GM21447 (cell line): ENCODE results near the gene SLC8B1.

ENCODE experiments used
- ATAC-seq: cut with Tn5 transposase; IDR thresholded peaks from one replicate; pipeline ENCODE4 v1.9.1; 2021; ENCODE audit not compliant: unreplicated experiment

Gene SLC8B1

DNA sequence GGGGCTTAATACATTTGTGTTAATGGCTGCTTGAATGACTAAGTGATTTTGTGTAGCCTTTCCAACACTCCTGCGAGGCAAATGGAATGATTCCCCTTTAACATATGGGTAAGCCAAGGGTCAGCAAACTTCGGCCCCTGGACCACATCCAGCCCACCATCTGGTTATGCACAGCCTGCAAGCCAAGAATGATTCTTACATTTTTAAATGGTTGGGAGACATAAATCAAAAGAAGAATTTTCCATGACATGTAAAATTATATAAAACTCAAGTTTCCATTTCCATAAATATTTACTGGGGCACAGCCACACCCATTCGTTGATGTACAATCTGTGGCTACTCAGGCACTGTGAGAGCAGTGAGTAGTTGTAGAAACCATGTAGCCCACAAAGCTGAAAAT lies 9.0 kb downstream of the SLC8B1 start:
- no peak for ATAC-seq

DNA sequence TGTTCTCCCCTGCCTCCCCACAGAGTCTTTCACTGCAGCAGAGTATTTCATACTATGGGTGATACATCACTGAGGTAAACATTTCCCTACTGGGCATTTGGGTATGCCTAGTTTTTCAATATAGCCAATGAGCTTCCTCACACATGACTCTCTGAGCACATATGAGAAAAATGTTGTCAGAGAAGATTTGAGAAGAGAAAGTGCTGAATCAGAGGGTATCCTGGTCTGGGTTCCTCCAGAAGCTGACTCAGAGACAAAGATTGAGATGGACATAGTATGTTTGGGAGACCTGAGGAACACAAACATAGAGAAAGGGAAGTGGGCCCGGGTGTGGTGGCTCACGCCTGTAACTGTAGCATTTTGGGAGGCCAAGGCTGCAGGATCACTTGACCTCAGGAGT lies 12.6 kb downstream of the SLC8B1 start:
- ATAC-seq = no peak

DNA sequence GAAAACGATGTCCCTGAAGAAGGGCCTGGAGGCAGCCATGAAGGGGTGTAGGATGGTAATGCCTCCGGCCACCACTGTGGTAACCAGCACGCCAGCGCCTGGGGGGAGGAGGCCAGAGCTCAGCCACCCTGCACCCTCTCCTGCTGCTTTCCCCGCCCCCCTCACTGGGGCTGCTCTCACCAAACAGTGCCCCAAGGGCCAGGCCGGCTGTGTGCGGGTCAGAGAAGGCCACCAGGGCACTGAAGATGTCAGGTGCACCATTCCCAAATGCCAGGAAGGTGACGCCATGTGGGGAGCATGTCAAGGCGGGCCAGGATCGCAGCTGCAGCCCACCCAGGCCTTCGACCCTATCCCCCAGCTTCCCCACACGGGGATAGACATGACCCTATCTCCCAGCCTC lies 14.5 kb downstream of the SLC8B1 start:
- ATAC-seq = no peak

DNA sequence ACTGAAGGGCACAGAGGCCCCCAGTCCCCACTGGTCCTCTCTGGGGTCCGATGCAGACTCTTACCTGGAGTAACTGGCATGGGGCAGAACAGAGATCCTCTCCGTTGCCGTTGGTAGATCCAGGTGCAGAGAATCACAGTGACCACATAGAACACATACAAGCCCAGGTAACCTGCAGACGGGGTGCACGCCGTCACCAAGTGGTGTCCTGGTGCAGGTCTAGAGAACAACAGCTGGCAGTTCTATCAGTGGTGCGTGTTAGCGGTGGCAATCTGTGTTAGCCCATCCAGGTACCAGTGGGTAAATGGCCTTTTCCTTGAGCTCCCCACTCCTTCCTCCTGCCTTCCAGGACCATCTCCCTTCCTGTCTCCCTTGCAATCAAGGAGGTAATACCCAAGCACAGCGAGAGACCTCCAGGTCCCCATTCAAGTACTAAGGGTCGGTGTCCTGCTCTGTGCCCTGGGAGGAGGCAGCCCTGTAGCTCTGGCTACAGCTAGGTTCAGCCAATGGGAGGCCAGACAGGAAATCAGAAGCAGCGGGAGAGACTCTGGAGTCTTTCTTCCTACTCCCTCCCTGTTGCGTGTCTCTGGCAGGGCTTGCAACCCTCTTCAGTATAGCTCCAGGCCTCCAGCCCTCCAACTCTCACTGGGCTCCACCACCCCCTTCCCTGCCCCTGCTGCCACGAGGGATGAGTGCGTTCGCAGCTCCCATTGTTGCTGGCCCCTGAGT lies 15.8 kb downstream of the SLC8B1 start:
- ATAC-seq = no peak

DNA sequence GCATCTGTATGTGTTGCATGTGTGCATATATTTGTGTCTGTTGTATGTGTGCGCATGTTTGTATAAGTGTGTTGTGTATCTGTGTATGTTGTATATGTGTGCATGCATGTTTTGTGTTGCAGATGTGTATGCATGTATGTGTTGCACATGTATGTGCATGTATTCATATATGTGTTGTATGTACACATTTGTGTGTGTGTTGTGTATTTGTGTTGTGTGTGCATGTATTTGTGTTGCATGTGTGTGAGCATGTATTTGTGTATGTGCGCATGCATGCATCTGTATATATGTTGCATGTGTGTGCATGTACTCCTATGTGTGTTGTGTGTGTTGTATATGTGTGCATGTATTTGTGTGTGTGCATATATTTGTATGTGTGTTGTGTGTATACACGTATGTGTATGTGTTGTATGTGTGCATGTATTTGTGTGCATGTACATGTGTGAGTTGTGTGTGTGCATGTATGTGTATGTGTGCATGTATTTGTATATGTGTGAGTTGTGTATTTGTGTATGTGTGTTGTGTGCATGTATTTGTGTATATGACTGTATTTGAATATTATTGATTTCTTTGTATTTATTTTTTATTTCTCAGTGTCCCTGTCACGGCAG lies 16.8 kb downstream of the SLC8B1 start:
- no peak for ATAC-seq

DNA sequence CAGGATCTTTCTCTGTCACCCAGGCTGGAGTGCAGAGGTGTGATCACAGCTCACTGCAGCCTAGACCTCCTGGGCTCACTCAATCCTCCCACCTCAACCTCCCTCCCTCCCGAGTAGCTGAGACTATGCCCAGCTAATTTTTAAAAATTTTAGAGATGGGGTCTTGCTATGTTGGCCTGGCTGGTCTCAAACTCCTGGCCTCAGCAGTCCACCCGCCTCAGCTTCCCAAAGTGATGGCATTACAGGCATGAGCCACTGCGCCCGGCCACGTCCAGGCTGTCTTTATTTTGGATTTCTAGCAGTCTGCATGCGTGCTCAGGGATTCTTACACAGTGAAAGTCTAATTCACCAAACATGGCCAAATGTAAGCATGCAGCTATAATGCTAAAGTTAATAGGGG lies 17.8 kb downstream of the SLC8B1 start:
- ATAC-seq = no peak

DNA sequence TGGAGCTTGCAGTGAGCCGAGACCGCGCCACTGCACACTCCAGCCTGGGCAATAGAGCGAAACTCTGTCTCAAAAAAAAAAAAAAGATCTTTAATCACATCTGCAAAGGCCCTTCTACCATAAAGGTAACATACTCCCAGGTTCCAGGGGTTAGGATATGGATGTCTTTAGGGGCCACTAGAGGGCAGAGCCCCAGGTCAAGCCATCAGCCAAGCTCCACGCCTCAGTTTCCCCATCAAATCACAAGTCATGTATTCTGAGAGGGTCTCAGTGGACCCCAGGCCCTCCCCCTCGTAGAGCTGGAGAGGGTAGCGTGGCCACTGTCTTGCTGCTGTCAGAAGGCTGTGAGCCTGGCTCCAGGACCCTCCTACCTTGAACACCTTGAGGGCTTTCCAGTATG lies 18.8 kb downstream of the SLC8B1 start:
- no peak for ATAC-seq

DNA sequence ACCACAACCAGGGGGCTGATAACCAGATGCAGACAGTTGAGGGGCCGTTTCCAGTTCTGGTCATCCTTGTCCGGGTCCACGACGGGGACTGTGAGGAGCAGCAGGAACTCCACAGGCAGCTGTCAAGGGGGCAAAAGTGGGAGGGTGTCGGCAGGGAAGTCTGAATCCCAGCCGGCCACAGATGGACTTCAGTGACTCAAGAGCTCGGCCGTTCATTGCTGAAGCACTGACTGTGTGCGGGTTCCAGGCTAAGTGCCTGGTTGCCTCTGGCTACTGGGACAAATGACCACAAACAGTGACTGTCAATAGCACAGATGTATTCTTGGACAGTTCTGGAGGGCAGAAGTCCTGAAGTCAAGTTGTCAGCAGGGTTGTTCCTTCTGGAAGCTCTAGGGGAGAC lies 19.6 kb downstream of the SLC8B1 start:
- no peak for ATAC-seq

DNA sequence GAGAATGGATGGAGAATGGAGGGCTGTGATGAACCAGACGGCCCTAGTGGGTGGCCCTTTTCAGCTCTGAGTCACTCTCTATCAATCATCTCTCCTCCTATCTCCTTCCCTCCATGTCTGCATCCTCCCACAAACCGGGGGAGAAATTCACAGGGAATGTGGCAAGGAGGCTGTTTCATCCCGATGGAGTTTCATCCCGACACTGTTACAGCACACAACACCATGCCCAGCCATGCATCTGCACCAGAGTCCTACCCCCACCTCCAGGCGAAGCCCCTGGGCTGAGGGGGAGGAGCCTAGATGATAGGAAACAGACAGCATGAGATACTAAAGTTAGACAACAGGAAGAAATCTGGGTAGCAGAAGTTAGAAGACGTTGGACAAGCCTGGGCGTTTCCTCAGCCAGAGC lies 20.8 kb downstream of the SLC8B1 start:
- ATAC-seq = no peak

DNA sequence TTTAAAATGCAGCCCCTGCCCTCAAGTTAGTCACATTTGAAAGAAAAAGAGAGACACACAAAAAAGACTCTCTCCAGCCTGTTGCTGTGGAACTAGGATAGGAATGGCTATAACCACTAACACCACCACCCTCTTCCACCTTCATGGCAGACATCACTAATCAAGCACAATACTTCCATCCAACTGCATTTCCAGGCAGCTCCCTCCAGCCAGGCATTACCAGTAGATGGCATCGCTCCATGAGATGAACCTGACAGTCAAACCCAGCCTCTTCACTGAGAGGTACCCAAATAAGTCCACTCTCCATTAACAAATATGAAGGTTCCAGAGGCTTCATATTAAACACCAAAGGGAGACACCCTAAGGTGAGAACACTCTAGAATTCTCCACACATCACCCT lies 24.4 kb downstream of the SLC8B1 start:
- ATAC-seq = no peak

DNA sequence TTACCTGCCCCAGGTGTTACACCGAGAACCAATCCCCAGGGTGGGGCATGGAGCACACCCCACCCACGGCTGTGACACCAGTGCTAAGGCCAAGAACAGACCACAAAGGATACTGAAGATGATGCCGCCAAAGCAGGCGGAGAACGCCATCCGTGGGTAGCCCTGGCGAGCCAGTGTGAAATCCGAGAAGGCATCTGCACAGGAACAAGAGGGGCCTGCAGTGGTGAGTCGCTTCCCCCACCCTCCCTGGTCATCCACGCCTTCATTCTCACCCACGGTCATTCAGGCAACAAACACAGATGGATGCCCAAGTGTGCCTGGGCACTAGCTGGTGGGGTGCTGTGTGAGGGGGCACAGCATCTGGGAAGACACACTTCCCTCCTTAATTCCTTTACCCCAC lies 28.5 kb downstream of the SLC8B1 start:
- ATAC-seq = no peak

DNA sequence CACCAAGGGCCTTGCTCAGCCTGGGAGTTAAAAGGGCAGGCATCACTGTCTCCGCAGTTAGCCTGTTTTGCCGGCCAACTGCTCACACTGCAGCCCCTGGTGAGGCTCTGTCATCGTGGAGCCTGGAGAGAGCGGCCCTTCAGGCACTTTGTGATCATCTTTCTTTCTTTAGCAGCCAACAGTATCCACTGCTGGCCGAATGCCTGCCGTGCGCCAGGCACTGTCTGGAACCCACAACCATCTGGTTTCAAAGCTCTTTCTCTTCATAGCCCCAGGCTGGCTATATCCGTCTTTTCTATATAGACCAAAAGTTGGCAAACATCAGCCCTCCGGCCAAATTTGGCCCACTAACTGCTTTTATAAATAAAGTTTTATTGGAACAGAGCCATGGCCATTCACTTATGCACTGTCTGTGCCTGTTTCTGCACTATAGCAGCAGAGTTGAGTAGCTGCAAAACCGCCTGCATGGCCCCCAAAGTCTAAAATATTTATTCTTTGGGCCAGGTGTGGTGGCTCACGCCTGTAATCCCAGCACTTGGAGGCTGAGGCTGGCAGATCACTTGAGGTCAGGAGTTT lies 29.5 kb downstream of the SLC8B1 start:
- no peak for ATAC-seq

DNA sequence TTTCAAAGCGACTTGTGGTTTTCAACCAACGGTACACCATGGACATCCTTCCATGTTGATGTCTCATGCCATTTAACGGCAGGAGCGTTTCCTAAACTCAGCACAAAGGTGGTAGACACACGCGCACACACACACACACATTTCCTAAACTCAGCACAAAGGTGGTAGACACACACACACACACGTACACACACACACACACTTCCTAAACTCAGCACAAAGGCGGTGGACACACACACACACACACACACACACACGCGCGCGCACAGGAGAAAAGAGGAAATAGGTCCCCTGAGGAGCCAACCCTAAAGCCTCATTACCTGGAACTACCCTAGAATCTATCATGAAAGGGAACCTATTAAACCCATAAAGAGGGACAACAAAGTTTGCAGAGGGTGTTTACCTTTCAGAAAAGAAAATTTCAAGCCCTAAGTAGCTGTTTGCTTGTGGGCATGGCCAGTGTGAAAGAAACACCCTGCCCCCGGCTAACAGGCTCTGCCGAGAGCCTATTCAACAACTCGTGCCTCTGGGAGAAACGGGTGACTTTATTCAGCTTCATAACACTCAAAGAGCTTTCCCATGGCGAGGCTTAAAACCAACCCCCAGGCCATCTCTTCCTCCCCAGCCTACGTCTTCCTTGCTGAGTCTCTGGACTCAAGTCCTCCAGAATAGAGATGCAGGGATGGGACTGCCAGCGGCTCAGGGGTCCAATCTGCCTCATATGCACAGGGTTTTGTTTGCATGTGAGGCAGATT lies 31.8 kb downstream of the SLC8B1 start:
- ATAC-seq = no peak

DNA sequence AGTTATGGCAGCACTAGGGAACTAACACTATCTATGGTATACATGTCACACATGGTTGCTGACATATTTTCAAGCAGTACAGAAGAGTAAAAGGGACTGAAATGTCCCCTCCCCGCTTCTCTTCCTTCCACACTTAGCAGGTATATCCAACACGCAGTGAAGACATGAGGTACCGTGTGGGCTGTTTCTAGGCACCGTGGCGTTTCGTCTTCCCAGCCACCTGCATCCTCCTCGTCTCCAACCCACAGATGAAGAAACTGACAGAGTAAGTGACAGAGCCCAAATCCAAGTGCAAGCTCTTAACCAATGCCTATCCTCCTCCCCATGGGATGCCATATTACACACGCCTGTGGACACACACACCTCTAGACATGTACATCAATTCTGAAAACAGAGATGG lies 32.4 kb downstream of the SLC8B1 start:
- no peak for ATAC-seq

DNA sequence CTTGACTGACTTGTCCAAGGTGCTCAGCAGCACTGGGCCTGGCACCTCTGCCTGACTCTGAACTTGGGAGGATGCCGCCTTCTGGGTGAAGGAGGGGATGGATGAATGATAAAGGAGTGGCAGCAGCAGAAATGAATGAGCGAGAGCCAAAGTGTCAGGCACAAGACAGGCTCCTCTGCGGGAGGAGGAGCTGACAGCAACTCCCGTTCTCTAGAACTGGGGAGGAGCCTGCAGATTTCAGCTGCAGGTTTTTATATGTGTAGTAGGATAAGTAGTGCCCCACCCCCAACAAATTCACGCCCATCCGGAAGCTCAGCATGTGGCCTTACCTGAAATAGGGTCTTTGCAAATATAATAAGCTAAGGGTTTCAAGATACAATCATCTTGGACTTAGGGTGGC lies 33.1 kb downstream of the SLC8B1 start:
- ATAC-seq = no peak

DNA sequence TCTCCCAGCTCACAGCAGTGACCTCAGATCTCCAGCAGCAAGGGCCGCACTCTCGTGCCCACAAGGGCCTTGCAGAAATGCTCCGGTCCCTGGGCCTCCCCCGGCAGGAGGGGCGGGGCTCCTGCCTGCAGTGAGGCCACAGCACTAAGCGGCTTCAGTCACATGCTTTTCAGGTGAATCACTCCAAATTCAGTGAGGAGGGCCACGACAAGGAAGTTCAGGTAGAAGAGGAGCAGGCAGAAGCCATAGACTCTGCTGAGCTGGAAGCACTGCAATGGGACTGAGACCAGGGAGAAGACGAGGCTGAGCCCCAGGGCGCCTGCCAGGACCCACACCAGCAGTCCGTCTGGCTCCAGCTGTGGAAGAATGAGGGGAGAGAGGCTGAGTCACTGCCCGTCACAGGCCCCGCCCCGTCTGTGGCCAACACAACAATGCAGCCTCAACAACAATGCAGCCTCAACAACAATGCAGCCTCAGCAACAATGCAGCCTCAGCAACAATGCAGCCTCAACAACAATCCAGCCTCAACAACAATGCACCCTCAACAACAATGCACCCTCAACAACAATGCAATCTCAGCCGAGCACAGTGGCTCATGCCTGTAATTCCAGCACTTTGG lies 35.2 kb downstream of the SLC8B1 start:
- no peak for ATAC-seq

DNA sequence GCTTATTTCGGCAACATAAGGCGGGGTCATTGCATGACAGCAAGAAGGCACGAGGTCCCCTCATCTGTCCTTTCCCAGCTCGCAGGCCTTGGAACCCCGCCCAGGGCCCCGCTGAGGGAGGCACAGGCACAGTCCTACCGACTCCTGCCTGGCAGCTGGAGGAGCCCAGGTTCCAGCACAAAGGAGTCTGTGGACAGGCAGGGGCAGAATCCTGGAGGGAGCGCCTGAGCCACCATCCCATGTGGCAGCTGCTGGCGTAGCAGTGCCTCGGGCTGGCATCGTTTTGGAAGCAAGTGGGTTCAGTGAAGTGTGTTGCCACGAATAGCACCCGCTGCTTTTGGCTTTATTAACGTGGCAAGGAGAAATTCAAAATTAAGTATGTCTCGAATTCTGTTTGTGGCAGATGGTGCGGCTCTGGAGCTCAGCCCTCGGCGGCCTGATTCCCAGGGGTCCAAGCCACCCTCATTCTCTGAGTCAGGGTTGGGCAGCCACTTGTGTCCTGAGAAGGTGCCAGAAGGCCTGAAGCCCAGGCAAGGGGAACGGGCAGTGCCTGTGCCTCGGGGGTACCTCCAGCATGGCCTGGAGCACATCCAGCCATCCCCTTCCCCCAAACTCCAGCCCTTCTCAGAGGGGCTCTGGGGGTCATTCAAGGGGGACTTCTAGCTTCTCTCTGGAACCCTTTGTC lies 35.9 kb downstream of the SLC8B1 start:
- ATAC-seq = no peak

DNA sequence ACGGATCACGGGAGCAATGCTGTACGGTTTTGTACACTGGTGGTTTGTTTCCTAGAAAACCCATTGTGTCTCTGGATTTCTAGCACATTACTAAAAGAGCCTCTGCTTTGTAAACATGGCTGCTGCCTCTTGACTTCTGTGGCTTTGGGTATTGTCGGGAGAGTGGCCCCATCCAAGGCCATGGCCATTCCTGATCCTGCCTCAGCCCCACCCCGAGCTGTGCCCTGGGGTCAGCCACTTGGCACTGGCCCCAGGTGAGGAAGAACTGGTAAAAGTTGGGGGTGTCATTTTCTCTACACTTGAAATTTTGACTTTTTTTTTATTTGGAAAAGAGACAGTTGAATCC lies 36.5 kb downstream of the SLC8B1 start:
- no peak for ATAC-seq

DNA sequence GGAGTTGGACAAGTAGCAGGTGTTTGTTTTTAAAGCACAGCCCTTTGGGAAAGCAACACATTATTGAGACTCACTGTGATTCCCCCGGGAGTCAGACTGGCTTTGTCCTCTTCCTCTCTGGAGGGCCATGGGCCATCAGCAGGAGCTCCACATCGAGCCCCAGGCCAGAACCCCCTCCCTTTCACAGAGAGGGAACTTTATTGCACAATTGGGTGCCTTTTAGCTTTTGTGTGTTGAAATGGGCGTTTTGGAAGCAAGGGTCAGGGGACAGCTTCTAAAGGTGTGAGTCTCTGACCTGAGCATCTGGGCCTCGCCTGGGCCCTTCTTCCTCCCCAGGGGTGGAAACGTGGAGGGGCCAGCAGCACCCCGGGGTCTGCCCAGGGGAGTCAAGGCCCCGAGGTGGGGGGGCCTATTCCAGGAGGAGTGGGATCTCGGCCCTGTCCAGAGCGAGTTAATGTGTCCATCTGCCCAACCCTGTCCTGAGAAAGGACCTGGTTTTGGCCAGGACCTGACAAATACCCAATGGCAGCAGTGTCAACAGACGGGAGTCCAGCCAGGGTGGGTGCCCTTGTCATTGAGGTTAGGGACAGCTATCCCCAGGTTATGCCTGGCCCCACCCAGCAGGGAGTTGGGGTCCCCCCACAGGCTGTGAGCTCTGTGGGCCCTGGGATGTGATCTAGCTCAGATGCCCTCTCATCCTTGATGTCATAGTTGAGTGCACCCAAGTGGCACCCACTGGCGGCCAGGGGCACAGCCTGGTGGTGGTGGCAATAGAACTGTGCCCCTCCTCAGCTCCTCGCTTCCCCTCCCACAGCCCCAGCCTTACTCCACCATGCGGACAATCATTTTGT lies 37.1 kb downstream of the SLC8B1 start:
- no peak for ATAC-seq

DNA sequence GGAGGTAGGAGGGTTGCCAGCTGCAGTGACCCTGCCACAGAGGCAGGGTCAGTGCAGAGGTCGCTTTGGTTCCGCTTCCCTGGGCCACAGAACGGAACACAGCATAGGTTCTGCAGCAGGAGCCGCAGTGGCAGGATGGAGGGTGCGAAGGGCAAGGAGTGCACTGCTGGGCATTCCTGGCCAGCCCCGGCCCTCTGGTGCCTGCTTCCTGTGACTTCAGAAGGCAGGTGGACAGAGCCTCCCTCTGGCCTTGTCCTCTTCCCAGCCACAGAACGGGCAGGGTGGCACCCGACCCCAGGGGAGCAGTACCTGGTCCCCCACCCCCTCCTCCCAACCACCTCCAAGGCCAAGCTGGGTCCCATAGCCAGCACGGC lies 37.7 kb downstream of the SLC8B1 start:
- ATAC-seq = no peak
